ENCODE results near the gene EPHA3. TPM values are rescaled to one million over a fixed set of nuclear protein-coding genes. Genes with fewer than 3 reads are reported as not detected.
"Not testable (repeated sequence)": the region's sequence is repeated elsewhere in the genome, so short reads cannot be mapped to it uniquely, and the experiment has no call there.

EPHA3 gene
- polyA plus RNA-seq, 3 donors, result 3.8 to 5.4 (median 4.3) TPM

DNA sequence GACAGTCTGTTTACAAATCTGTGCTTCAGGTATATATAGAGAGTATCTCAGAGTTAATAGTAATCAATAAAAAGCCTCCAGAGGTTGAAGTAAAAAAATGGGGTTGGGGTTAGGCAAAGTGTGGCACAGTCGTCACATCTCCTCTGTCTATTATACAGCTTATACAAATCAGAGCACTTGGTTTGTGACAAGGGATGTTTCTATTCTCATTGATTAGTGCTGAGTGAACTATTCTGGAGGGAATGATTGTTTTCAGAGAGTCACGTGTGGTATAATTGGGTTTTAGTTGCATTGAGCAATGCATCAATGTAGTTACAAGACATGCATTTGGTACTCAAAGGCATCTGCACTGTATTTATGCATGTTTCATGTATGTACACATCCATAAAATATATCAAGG is 172.9 kb downstream of the EPHA3 start:
- DNase-seq, result no peak

DNA sequence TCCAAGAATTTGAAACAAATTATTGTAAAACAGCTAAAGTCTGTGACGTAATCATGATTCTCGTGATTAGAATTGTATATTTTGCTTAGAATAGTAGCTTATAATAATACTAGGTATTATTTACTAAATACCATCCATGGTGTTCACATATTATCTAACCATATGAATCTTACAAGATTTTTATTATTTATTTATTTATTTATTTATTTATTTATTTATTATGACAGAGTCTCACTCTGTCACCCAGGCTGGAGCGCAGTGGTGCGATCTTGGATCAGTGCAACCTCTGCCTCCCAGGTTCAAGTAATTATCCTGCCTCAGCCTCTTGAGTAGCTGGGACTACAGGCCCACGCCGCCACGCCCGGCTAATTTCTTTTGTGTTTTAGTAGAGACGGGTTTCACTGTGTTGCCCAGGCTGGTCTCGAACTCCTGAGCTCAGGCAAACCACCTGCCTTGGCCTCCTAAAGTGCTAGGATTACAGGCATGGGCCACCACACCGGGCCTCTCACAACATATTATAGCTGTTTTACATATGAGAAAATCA is 173.5 kb downstream of the EPHA3 start:
- DNase-seq, result no peak

DNA sequence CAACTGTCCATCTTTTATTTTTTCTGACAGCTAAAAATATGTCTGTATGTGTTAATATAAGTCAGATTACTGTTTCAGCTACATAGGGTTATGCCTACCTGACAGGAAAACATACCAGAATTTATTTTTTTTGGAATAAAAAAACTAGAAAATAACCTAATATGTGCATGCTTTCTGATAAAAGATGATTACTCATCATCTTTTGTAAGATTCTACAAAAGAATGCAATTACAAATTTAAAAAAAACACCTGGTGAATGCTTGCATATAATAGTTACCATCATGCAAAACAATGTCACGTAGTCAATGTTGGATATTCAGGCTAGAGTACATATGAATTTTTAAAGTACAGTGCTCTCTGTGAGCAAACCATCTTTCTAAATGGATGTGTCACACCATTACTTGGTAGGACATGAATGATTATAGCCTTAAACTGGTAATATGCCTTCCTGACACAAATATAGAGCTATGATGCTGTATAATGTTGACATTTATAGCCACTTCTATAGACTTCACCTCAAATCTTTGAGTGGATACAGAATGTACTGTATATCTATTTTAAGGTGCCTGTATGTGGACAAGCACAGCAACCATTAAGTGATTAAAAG is 180.6 kb downstream of the EPHA3 start:
- DNase-seq, result no peak

DNA sequence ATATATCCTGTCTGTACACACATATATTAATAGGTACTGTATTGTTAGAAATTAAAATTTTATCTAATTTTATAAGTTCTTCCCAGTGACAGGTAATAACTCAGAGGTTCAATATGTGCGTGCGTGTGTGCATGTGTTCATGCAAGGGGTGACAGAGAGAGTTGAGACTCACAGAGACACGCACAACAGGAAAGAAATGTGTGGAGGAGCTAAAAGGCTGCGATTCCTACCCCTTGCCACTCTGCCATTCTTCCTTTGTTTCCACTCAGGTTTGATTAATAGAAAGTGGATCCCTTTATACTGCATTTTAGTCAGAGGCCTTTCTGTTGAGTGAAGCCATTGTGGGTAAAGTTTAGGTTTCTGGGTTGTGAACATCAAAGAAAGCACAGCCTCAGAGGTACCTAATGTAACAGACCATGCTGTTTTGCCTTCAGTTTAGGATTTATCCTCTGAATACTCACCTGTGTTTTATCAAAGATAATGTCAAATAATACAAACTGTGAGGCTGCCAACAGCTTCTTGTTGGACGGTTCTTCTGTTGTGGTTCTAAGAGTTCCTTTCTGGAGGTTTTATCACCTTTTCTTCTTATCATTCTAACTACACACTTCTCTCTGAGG is 182.3 kb downstream of the EPHA3 start:
- DNase-seq, result no peak

DNA sequence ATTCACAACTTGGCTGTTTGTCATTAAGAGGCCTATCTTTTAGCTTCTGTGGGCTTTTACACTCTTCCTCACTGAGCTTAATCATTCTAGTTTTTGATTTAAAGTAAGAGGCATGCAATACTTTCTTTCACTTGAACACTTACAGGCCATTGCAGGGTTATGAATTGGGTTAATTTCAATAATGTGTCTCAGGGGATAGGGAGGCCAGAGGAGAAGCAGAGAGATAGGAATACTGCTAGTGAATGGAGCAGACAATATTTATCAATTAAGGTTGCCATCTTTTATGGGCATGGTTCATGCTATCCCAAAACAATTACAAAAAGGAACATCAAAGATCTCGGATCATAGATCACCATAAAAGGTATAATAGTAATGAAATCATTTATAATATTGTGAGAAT is 189.8 kb downstream of the EPHA3 start:
- DNase-seq, result no peak

DNA sequence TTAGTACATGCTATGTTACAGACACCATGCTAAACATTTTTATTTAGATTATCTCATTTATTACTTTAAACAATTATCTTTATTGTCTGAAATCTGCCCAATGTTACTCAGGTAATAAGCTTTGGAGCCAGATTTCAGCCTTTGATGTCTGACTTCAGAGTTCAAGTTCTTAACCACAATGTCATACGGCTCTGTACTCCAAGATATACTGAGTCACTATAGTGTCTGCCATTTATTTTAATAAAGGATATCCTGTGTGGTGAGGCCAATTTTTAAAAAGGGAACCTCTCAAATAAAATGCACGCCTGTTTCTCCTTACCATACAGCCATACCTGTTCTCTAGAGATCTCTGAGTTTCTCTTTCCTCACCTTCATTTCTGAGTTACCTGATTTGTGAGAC is 193.1 kb downstream of the EPHA3 start:
- DNase-seq, result no peak

DNA sequence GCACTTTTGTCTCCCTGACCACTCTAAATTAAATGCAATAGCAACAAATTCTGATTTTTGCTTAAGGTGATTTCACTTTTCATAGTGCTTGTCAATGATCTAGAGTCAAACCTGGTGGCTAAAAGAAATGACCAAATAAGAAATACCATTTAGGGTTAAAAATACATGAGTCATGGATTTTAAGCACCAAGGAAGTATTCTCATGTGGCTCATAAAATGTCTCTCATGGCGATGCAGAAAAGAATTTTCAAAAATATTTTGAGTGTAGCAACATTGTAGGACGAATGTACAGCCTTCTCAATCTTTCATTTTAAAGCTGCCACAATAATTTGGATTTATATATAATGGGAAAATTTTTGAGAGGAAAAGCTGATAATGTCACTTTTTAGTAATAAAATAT is 193.6 kb downstream of the EPHA3 start:
- DNase-seq, result no peak

DNA sequence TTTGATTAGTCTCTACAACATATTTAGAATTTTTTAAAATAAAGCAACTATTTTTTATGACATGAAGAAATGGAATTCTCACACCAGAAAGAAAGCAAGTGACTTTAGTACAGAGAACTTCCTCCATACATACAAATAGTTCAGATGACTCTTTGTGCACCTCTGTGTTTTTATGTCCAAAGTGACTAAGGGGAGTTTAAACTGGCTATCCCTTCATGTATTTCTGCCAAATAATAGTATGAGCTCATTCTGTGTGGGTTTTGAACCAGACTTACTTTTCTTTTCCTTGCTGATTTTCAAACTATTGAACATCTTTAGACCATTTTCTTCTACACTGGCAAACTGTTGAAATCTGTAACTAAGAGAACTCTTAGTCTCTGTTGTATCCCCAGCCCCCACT is 196.3 kb downstream of the EPHA3 start:
- DNase-seq, result no peak

DNA sequence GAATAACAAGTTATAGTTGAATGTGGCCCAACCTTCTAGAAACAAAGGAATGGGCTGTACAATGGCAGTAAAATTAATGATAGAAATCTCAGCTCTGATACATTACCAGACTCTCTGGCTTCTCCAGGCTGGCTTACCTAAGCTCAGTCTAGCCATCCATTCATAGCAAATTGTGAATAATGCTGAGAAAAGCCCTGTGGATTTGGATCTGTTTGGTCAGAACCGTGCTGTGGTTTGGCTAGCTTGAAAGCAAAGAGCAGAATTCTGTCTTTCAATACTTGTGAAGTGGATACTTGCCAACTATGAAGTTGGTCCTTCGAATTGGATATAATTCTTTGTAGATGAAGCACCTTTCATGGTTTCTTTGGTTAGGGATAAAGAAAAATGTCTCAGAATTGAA is 199.1 kb downstream of the EPHA3 start:
- no peak for DNase-seq

DNA sequence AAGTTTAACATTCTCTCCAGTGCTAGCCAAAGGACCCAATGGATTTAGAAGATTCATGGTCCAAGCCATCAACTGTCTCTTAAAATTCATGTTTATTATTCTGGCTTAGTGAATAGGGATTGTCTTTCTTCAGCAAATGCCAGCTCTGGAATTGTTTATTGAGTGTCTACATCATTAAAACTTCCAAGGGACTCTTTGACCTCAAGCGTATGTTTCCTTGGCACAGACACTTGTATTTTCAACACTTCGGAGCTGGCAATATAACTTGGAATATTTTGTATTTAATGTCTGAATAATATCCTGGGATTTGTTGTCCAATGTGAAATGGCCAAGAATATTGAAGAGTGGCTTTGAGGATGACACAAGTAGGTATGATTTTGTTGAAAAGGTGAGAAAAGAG is 204.2 kb downstream of the EPHA3 start:
- DNase-seq, result no peak

DNA sequence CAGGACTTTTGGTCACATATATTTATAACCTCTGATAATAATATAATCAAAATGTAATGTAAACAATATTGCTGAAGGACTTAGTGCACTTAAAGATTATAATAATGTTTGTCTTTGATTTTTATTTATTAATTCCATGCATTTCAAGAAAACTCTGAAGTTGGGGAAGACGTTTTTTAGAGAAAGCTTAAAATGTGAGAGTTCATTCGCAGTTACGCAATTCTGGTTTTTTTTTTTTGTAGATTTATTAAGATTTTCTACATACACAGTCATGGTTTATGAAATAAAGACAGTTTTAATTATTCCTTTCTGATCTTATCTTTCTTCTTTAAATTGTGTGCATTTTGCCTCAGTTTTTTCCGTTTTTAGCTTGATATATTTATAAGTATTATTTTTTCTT is 204.7 kb downstream of the EPHA3 start:
- no peak for DNase-seq

DNA sequence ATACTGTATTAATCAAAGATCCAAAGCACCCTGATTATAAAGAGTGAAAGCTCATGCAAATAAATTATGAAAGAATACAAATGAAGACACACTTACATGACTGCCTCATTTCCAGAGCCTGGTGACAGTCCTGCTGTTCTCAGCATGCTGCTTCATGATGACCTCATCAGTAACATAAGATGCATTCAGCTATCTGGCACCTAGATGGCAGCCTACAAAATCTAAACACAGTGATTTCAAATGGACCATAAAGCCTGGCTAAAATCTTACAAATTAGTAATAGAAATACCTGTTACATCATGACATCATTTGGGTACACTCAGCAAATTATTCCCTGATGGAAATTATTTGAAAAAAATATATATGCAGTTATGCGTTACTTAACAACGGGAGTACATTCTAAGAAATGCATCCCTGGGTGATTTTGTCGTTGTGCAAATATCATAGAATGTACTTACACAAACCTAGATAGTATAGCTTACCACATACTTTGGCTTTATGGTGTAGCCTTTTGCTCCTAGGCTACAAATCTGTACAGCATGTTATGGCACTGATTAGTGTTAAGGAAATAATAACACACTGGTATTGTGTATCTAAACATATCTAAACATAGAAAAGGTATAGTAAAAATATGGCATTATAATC is 207.2 kb downstream of the EPHA3 start:
- DNase-seq, result peak; percentile 35

DNA sequence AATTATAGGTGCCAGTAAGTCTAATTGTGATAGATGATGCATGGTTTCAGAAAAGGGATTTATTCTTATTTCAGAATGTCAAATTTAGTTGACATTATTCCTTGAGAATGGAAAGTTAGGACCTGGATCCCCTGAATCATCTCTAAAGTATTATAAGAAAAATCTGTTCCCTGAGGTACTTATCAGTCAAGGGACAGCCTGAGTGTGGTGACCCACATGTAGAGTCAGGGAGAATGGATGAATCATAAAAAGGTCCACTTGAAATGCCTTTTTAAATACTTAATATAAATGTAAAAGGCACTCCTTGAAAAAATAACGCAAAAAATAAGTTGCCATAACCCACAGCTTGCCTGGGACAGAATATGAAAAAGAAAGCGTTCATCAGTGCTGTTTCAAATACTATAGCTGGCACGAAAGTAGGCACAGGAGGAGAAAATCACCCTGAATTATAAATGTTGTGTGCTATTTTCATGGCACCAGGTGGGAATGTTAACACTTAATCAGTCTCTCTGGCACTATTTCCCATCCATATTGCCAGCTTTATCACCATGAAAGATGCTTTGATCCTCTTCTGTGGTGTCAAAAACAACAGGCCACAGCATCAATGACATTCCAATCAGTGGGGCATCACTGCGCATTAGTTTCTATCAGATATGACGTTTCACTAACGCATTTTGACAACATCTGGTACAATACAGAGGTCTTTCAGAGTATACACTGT is 208.5 kb downstream of the EPHA3 start:
- DNase-seq, result no peak

DNA sequence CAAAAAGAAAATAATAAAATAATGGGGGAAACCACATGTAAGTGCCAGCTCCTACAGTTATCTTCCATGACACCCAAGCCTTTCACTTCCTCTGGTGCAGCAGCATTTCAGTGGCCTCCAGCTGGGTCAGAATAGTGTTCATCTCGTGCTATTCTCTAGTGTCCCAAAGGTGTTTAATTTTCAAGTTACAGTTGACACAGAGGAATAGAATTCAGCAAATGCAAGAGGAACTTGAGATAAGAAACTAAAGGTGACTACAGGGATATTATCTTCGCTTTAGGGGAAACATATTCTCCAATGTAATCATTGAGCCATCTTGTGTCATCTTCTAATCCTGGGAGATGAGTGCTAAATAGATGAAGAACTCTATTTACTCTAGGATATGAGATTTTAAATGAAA is 212.8 kb downstream of the EPHA3 start:
- DNase-seq, result no peak

DNA sequence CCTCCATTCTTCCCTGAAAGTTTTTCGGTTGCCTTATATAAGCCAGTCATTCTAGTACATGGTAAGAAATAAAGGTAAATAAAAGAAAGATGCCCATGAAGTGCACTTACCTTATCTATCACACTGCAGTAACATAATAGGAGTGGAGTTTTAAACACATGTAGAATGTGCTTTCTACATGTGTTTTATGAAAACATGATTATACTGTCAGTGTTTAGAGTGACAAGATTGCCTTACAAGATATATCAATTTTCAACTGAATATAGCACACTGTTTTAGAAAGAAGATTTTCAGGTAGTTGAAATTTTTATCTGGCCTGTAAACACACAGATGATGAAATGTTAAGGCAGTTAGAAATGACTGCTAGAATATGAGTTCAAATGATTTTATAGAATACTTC is 219.6 kb downstream of the EPHA3 start:
- DNase-seq, result no peak

DNA sequence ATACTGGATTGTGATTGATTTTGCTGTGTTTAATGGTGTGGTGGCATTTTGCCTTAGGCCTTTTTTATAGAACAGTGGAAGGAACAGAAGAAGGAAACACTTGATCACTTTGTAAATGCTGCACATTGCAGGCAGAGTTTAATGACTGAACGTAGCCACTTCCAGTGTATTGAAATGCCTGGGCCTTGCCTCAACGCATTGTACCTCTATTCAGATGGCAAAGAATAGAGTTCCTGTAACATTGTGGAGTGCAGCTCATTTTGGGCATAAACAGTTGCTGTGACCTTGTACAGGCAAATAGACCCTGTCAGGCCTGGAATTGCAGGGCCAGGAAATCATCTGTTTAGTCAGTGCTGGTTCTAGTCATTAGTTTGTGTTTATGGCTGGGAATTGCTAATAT is 225.0 kb downstream of the EPHA3 start:
- no peak for DNase-seq

DNA sequence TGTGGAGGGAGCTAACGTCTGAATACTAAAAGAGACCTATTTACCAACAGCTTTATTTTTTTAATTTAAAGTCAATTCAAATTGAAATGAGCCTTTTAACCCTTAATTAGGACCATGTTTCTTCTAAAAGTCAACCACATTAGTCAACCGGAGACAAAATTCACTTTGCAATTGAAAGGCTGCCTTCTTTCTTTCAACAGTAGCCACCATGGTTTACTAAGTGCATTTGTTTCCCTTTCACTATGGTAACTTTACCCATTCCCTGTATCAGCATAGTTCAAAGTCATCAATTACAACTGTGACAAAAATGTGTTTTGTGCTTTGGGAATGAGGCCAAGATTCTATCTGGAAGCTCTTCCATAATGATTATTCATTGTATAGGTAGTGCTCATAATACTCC is 225.4 kb downstream of the EPHA3 start:
- DNase-seq, result no peak

DNA sequence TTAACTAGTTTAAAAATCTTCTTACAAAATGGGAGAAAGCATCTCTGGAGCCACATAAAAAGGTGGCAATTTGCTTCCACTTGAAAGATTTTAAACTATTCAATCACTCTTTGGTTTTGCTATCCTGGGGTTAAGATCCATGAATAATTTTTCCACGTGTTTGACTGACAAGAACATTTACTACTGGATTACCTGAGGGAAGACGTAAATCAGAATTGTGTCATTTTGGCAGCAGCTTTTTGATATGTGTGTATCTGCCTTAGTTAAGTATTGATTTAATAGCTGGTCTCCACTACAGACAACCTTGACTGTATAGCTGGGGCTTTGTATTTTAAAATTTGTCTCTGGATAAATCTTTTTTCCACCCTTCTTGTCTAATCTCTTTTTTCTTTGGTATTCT is 228.3 kb downstream of the EPHA3 start:
- DNase-seq, result no peak

DNA sequence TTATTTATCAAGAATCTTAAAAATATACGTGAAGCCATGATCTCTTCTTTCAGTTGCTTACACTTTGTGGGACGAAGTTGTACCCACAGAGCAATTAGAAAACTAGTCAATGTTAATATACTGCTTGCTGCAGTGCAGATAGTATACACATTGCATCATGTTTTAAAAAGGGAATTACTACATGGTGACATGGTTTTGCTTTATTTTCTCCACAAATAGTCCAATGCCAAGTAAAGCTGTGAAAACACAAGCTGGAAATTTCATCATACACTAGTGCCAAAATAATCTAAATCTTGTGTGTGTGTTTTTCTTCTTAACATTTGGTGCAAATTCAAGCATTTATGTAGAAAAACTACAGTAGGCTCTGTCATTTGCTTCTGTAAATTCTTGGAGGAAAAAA is 233.0 kb downstream of the EPHA3 start:
- DNase-seq, result no peak

DNA sequence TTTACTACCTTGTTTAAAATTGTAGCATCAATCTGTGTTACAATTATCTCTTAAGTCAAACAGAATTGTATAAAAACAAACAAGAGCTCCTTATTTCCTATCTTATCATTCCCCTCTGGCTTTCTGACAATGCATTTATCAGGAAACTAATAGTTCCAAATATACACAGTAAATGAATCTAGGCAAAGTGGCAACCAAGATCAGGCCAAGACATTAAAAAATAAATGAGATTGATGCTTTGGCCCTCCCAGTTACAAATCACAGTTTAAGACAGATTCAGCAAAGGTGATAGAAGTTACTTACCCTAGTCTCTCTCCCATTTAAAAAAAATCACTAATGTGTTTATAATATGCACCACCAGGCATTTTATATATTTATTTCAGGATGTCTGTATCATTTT is 236.7 kb downstream of the EPHA3 start:
- DNase-seq, result no peak

DNA sequence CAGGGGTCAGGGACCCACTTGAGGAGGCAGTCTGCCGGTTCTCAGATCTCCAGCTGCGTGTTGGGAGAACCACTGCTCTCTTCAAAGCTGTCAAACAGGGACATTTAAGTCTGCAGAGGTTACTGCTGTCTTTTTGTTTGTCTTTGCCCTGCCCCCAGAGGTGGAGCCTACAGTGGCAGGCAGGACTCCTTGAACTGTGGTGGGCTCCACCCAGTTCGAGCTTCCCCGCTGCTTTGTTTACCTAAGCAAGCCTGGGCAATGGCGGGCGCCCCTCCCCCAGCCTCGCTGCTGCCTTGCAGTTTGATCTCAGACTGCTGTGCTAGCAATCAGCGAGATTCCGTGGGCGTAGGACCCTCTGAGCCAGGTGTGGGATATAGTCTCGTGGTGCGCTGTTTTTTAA is 243.5 kb downstream of the EPHA3 start:
- DNase-seq, result not testable (repeated sequence)

DNA sequence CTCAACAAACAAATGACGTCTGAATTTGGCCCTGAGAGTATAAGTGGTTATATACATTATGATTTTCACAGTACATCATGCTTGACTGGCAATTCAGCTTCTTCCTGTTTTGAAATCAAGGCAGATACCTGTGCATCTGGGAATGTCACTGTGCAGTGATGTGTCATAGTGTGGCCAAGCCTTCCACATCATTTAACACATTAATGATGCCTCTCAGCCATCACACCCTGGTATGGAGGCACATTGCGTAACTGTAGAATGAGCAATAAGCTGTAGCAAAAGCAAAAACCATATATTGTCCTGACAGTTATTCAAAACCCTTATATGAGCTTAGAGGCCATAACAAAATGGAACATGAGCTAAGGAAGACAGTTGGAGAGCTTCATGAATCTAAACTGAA is 246.0 kb downstream of the EPHA3 start:
- DNase-seq, result no peak

DNA sequence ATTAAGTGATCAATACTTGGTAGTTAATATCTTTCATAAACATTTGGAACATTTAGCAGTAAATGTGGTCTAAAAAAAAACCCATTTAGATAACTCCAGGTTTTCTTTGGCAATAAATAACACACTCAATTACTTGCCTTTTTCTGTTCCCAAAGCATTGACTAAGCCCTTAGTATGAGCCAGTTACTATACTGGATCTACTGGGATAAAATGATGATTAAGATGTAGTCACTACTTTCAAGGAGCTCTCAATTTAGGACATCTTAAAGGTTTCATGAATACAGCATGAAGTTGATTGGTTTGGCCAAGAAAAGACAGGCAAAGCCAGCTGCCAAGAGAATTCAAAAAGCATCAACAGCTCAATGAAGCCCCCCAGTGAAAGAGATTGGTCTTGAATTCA is 250.9 kb downstream of the EPHA3 start:
- DNase-seq, result no peak
